AG09309 (cell line): ENCODE results near the gene LOX.

ENCODE experiments used
- DNase-seq: peaks from one replicate; pipeline ENCODE4 v3.0.0-alpha.2; 2010; ENCODE audit warnings: low read depth
- H3K4me3 ChIP-seq: 2 replicates; pipeline ENCODE4 v1.5.1; 2011; ENCODE audit warnings: mild to moderate bottlenecking, low read depth, low read length, moderate library complexity; ENCODE audit not compliant: control insufficient read depth
- TF ChIP-seq, protein P1 (sequence below): IDR thresholded peaks from 2 replicates; pipeline ENCODE4 v1.5.1; 2011; ENCODE audit warnings: mild to moderate bottlenecking, low read depth, low read length, inconsistent platforms; ENCODE audit not compliant: insufficient read depth, control insufficient read depth; ENCODE audit errors: missing control alignments

LOX gene

DNA sequence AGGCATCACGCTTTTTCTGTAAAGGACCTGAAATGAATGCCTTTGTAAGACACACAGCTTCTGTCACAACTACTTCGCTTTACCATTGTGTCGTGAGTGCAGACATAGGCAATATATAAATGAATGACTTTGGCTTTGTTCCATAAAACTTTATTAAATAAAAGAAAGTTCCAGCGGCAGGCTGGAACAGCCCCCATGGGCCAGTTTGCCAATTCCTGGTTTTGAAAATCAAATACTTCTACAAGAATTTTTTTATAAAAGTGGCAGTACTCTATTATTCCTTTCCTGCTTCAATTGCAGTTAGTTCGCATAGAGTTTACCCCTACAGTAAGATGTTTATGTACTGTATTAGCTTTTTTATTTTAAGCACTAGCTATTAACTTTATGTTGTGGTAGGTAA, 62.6 kb downstream of the LOX start:
- TF ChIP-seq, protein P1, sequence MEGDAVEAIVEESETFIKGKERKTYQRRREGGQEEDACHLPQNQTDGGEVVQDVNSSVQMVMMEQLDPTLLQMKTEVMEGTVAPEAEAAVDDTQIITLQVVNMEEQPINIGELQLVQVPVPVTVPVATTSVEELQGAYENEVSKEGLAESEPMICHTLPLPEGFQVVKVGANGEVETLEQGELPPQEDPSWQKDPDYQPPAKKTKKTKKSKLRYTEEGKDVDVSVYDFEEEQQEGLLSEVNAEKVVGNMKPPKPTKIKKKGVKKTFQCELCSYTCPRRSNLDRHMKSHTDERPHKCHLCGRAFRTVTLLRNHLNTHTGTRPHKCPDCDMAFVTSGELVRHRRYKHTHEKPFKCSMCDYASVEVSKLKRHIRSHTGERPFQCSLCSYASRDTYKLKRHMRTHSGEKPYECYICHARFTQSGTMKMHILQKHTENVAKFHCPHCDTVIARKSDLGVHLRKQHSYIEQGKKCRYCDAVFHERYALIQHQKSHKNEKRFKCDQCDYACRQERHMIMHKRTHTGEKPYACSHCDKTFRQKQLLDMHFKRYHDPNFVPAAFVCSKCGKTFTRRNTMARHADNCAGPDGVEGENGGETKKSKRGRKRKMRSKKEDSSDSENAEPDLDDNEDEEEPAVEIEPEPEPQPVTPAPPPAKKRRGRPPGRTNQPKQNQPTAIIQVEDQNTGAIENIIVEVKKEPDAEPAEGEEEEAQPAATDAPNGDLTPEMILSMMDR, result no peak
- H3K4me3 ChIP-seq, result no peak overlapping the region
- DNase-seq, result no peak

DNA sequence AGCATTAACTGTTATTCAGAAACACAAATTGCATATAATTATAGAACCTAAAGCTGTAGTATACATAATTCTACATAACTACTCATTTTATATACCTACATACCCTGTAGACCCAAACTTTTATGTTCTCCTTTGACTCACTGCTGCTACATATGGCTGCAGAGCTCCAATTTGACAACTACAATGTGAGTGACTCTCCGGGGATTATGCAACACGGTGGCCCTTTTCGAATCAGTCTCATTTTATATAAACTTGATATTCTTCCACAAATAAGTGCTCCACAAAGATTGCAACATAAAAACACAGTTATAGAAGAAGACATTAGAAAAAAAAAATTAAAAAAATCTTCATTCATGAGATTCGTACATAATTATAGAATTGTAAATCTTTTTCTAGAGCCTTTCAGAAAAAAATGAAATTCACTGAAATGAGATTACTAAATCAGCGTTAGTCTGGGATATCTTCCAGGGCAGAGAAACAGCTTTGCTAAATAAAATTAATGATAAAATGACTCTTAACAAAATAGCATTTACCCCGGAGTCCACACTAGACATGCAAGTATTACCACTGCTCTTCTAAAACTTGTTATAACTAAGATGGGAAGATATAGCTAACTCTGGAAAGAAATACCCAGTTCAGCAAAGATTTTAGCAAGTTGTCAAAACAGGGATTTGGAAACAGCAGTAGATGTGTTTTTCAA, 63.7 kb downstream of the LOX start:
- no peak for DNase-seq
- H3K4me3 ChIP-seq, result no peak overlapping the region
- TF ChIP-seq, protein P1, result no peak
